K562 (cell line): Measurements from ENCODE around the gene RHEBL1. TPM values are rescaled to one million over a fixed set of nuclear protein-coding genes. Genes with fewer than 3 reads are reported as not detected.

Source experiments
- ATAC-seq: fragments of 200-7000 bp; cut with Tn5 transposase; 3 replicates; pipeline ENCODE4 v1.9.1; 2020; ENCODE audit warnings: moderate library complexity
- BruUV-seq: library from RNA; stranded (reverse); fragments of 400-500 nt; replicated peaks from 2 replicates; lab custom pipeline; 2021; lab: Mats Ljungman, UMichigan
- CTCF ChIA-PET: fragments of 300-600 bp; formaldehyde crosslinking; extraction: SDS; loops from one replicate; lab custom pipeline; 2021; ENCODE audit warnings: low intra/inter-chr PET ratio; lab: Yijun Ruan, JAX
- POLR2A ChIA-PET: fragments of 300-600, 350-650 bp; sonication (Branson Sonifier 250); formaldehyde crosslinking; extraction: SDS; loops from one replicate; lab custom pipeline; 2021; ENCODE audit warnings: antibody characterized with exemption, inconsistent platforms; lab: Yijun Ruan, JAX
- DNase-seq, 4 experiments: peaks; one replicate each; pipeline versions ENCODE4 v3.0.0 to v3.0.0-alpha.2; 2011 to 2018; ENCODE audit warnings: low spot score in 3 of 4, mixed read lengths in 3 of 4; ENCODE audit errors: extremely low read depth in 1 of 4
- FAIRE-seq: peaks from 2 replicates; lab custom pipeline; 2011; peaks lifted over from hg19 to GRCh38; lab: Jason Lieb, UNC
- H2AFZ ChIP-seq: 2 replicates; pipeline ENCODE4 v1.6.0; 2011; ENCODE audit warnings: low read depth, low read length, control low read depth, inconsistent platforms
- H3K27ac ChIP-seq: fragments of 200-600 bp; 3 replicates; pipeline ENCODE4 v1.8.0; 2011; ENCODE audit warnings: low read depth, mild to moderate bottlenecking, control low read depth, inconsistent platforms, low read length, moderate library complexity, mixed read lengths; ENCODE audit errors: extremely low read depth
- H3K27me3 ChIP-seq, 2 experiments: fragments of 300-600 bp in 1 of 2; 2 replicates in 1 of 2; 3 replicates in 1 of 2; pipeline versions ENCODE4 v1.6.0 to v1.8.0; 2011; ENCODE audit warnings: inconsistent platforms in 2 of 2, low read length in 2 of 2, mild to moderate bottlenecking in 1 of 2, mixed read lengths in 1 of 2, moderate library complexity in 1 of 2; ENCODE audit not compliant: control insufficient read depth in 2 of 2, insufficient read depth in 2 of 2
- H3K36me3 ChIP-seq: fragments of 300-600 bp; 3 replicates; pipeline ENCODE4 v1.8.0; 2011; ENCODE audit warnings: mild to moderate bottlenecking, low read length, inconsistent platforms; ENCODE audit not compliant: control insufficient read depth, insufficient read depth
- H3K4me1 ChIP-seq, 2 experiments: fragments of 200-600 bp in 1 of 2; replicated peaks in 1 of 2; 2 replicates in 1 of 2; 3 replicates in 1 of 2; pipeline versions ENCODE4 v1.5.1 to v1.8.0; 2011; ENCODE audit warnings: inconsistent platforms in 2 of 2, low read length in 2 of 2, mild to moderate bottlenecking in 1 of 2, mixed read lengths in 1 of 2, moderate library complexity in 1 of 2; ENCODE audit not compliant: control insufficient read depth in 2 of 2, insufficient read depth in 2 of 2
- H3K4me2 ChIP-seq: 2 replicates; pipeline ENCODE4 v1.6.1; 2011; ENCODE audit warnings: low read length, control low read depth, inconsistent platforms, mixed read lengths; ENCODE audit not compliant: insufficient read depth
- H3K4me3 ChIP-seq: fragments of 200-600 bp; sonication (generic), shearing (Covaris generic); 2 replicates; pipeline ENCODE4 v1.5.1; 2016; ENCODE audit warnings: control low read depth, inconsistent platforms
- H3K79me2 ChIP-seq: fragments of 200-600 bp; 3 replicates; pipeline ENCODE4 v1.8.0; 2011; ENCODE audit warnings: low read length, inconsistent platforms; ENCODE audit not compliant: control insufficient read depth, insufficient read depth
- H3K9ac ChIP-seq, 2 experiments: 2 replicates each; pipeline versions ENCODE4 v1.6.0 to v1.6.1; 2011; ENCODE audit warnings: low read depth in 2 of 2, low read length in 2 of 2, control low read depth in 1 of 2, inconsistent platforms in 1 of 2, mild to moderate bottlenecking in 1 of 2, mixed read lengths in 1 of 2; ENCODE audit not compliant: insufficient read depth in 1 of 2
- H3K9me1 ChIP-seq: one replicate; pipeline ENCODE4 v1.6.0; 2011; ENCODE audit warnings: inconsistent platforms, mild to moderate bottlenecking, low read length, moderate library complexity; ENCODE audit not compliant: control insufficient read depth, insufficient read depth
- H3K9me3 ChIP-seq: replicated peaks from 2 replicates; pipeline ENCODE4 v1.5.1; 2011; ENCODE audit warnings: low read depth, low read length, inconsistent platforms; ENCODE audit not compliant: control insufficient read depth, insufficient read depth
- H4K20me1 ChIP-seq: replicated peaks from 2 replicates; pipeline ENCODE4 v1.6.1; 2011; ENCODE audit warnings: low read length, inconsistent platforms, mixed read lengths; ENCODE audit not compliant: control insufficient read depth, insufficient read depth
- CEBPG ChIP-seq, 3 experiments: fragments of 200-800 bp in 1 of 3; sonication (Bioruptor generic) in 1 of 3; sonication (generic) in 1 of 3; formaldehyde crosslinking in 1 of 3; IDR thresholded peaks in 2 of 3; conservative IDR thresholded peaks in 1 of 3; 2 replicates each; pipeline versions ENCODE4 v1.6.1 to v1.8.0; 2016 to 2022; ENCODE audit warnings: missing compliant biosample characterization in 2 of 3, missing genetic modification characterization in 2 of 3, mild to moderate bottlenecking in 1 of 3, missing genetic modification reagents in 1 of 3
- HCFC1 ChIP-seq: IDR thresholded peaks from 2 replicates; pipeline ENCODE4 v1.6.1; 2012; ENCODE audit warnings: low read depth, low read length, improper control_type of control experiment
- NCOA4 ChIP-seq: fragments of 450-650 bp; IDR thresholded peaks from 2 replicates; pipeline ENCODE4 v1.6.1; 2018; ENCODE audit warnings: mild to moderate bottlenecking; ENCODE audit not compliant: partially characterized antibody
- NONO ChIP-seq, 2 experiments: fragments of 200-400 bp in 1 of 2; fragments of 450-650 bp in 1 of 2; formaldehyde crosslinking in 1 of 2; IDR thresholded peaks; 2 replicates each; pipeline ENCODE4 v1.6.1; 2017; ENCODE audit warnings: low read depth in 2 of 2, mild to moderate bottlenecking in 2 of 2, moderate library complexity in 2 of 2, low read length in 1 of 2
- ZZZ3 ChIP-seq: fragments of 450-650 bp; IDR thresholded peaks from 2 replicates; pipeline ENCODE4 v1.6.1; 2016; ENCODE audit warnings: antibody characterized with exemption, mild to moderate bottlenecking, moderate library complexity
- WGBS: fragments of 100-300 bp; shearing (Covaris generic); methylation state at CpG from one replicate; pipeline ENCODE4 v1.1.6; 2016; ENCODE audit warnings: low coverage, mixed read lengths; ENCODE audit not compliant: insufficient coverage; ENCODE audit errors: missing lambda C conversion rate; 5-methylcytosine and 5-hydroxymethylcytosine counted together
- in situ Hi-C: fragments of 300-500 bp; cut with MboI; formaldehyde crosslinking; loops from 4 replicates; pipeline ENCODE4 v1.15.0; 2018; ENCODE audit warnings: inconsistent platforms, mixed read lengths
- intact Hi-C: fragments of 100-400 bp; cut with micrococcal nuclease; formaldehyde crosslinking; loops from 2 replicates; pipeline ENCODE4 v1.14.2; 2022
- polyA plus RNA-seq, 8 experiments: library from polyadenylated mRNA; depleted of rRNA in 4 of 8; stranded (reverse) in 5 of 8; unstranded in 3 of 8; fragments of >200 nt; fragmentation: Nextera tagmentation in 2 of 8; fragmentation: Illumina TruSeq in 1 of 8; extraction: Ambion mirVana in 2 of 8; extraction: Trizol in 1 of 8; gene quantifications; 2 replicates each; pipeline versions ENCODE4 v1.2.1 to v1.2.3, GENCODE V29; 2011 to 2014; ENCODE audit warnings: inconsistent platforms in 1 of 8, missing spikeins in 1 of 8
- total RNA-seq, 7 experiments: library from RNA; depleted of rRNA in 6 of 7; stranded (reverse); fragments of >200 nt in 6 of 7; fragmentation: Illumina TruSeq in 2 of 7; extraction: Trizol in 2 of 7; gene quantifications; 2 replicates each; pipeline versions ENCODE4 v1.2.1 to v1.2.3, GENCODE V29; 2011 to 2021; ENCODE audit warnings: low replicate concordance in 1 of 7
- TF ChIP-seq, protein P1 (sequence below): fragments of 200-600 bp; sonication (generic); IDR thresholded peaks from one replicate; pipeline ENCODE4 v1.6.1; 2012; ENCODE audit warnings: mild to moderate bottlenecking, low read depth, low read length, inconsistent platforms
- TF ChIP-seq, protein P2 (sequence below): sonication (generic); IDR thresholded peaks from 2 replicates; pipeline ENCODE4 v1.6.1; 2016

The RHEBL1 gene
- total and polyA plus RNA-seq, 9 of the 15 experiments (the other 6 are each of a cell fraction or from before 2014, with no cell fraction given), result 4.3 to 36.1 (median 8.2) TPM

DNA sequence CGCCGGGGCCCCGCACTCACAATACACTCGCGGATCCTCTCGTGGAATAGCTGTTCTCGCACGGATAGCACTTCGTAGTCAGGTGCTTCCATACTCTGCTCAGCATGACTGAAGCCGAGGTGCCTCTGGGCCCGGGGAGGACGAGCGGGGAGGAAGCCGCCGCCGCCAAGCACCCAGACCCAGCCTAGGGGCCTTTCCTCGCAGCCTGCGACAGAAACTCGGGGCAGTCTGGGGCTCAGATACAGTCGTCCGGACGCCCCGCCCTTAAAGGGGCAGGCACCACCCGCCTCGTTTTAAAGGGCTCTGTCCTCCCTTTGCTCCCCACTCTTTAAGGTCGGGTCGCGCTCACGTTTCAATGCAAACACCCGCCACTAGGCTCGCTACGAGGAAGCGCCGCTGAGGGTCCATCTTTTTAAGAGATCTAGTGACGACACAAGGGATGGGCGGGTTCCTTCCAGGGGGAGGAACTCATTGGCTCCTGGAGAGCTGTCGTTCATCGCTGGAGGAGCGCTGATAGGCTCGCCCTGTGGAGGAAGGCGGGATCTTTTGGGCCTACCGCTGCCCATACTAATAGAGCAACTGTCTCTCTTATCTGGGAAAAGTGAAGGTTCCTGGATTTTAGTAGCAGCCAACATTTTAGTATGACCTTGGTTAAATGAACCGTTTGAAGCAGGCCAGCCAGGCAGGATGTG lies 40.8 kb upstream of the RHEBL1 start, which contains the start of gene LMBR1L:
Gene LMBR1L (minus strand): TSS at position 384 of the 692 bp plus-strand sequence. CDS start 292 bp downstream, at position 92.
- Histone ChIP-seq H3K4me1 (peaks cover 15 to 26% of the 10 kb centered on the region in 2 experiments; a peak in 4 of 5 replicates), H2AFZ (peak within 1 kb of the TSS; percentile 92), H3K27ac (peak within 1 kb of the TSS; percentile 84), H3K36me3 (peaks cover 21% of the 10 kb centered on the region; the same call in 2 of the 3 replicates), H3K4me3 (peak within 1 kb of the TSS; percentile 81), H3K79me2 (peaks cover 40% of the 10 kb centered on the region), H3K4me2 (peak within 1 kb of the TSS; percentile 82), H3K9ac (peak within 1 kb of the TSS; percentile 82 to 94), H3K27me3 (no peaks in the 10 kb centered on the region), H4K20me1 (no peaks in the 10 kb centered on the region; the same call in 1 of the 2 replicates), H3K9me3 (peaks cover 4% of the 10 kb centered on the region), H3K9me1 (peaks cover 4% of the 10 kb centered on the region)
- CTCF ChIA-PET, result interaction anchor here (0.7 kb wide), 2 partner anchors 46 to 171 kb away, joined by 3 to 4 read pairs; no protein-coding TSS in a partner anchor
- DNase-seq (peak; percentile 99 to 100 (median 99)), ATAC-seq (peak; percentile 97), FAIRE-seq (peak; percentile 100)
- BruUV-seq, result TSS peak; percentile 53
- POLR2A ChIA-PET, result interaction anchor here (0.6 to 10.9 kb wide), 17 partner anchors 8 to 366 kb away, joined by 3 to 112 read pairs (median 4); partner anchors contain the start of genes DHH, RHEBL1 and TUBA1B
- intact Hi-C loops, result loop anchor here (2.0 kb wide), 1 partner anchor 20 kb away; the partner anchor contains the start of gene TUBA1B
- 1% methylated on average over 34 of the region's 43 CpGs for WGBS
- in situ Hi-C loops, result no loop called here
- peak; percentile 5; the same call in 1 of the 2 replicates for TF ChIP-seq HCFC1
- no peak for TF ChIP-seq NCOA4
- TF ChIP-seq NONO (IDR thresholded peaks at IDR 0.05; ENCODE audit: low read depth in 2 of 2, low read length in 1 of 2), result no peak
- TF ChIP-seq, protein P1, sequence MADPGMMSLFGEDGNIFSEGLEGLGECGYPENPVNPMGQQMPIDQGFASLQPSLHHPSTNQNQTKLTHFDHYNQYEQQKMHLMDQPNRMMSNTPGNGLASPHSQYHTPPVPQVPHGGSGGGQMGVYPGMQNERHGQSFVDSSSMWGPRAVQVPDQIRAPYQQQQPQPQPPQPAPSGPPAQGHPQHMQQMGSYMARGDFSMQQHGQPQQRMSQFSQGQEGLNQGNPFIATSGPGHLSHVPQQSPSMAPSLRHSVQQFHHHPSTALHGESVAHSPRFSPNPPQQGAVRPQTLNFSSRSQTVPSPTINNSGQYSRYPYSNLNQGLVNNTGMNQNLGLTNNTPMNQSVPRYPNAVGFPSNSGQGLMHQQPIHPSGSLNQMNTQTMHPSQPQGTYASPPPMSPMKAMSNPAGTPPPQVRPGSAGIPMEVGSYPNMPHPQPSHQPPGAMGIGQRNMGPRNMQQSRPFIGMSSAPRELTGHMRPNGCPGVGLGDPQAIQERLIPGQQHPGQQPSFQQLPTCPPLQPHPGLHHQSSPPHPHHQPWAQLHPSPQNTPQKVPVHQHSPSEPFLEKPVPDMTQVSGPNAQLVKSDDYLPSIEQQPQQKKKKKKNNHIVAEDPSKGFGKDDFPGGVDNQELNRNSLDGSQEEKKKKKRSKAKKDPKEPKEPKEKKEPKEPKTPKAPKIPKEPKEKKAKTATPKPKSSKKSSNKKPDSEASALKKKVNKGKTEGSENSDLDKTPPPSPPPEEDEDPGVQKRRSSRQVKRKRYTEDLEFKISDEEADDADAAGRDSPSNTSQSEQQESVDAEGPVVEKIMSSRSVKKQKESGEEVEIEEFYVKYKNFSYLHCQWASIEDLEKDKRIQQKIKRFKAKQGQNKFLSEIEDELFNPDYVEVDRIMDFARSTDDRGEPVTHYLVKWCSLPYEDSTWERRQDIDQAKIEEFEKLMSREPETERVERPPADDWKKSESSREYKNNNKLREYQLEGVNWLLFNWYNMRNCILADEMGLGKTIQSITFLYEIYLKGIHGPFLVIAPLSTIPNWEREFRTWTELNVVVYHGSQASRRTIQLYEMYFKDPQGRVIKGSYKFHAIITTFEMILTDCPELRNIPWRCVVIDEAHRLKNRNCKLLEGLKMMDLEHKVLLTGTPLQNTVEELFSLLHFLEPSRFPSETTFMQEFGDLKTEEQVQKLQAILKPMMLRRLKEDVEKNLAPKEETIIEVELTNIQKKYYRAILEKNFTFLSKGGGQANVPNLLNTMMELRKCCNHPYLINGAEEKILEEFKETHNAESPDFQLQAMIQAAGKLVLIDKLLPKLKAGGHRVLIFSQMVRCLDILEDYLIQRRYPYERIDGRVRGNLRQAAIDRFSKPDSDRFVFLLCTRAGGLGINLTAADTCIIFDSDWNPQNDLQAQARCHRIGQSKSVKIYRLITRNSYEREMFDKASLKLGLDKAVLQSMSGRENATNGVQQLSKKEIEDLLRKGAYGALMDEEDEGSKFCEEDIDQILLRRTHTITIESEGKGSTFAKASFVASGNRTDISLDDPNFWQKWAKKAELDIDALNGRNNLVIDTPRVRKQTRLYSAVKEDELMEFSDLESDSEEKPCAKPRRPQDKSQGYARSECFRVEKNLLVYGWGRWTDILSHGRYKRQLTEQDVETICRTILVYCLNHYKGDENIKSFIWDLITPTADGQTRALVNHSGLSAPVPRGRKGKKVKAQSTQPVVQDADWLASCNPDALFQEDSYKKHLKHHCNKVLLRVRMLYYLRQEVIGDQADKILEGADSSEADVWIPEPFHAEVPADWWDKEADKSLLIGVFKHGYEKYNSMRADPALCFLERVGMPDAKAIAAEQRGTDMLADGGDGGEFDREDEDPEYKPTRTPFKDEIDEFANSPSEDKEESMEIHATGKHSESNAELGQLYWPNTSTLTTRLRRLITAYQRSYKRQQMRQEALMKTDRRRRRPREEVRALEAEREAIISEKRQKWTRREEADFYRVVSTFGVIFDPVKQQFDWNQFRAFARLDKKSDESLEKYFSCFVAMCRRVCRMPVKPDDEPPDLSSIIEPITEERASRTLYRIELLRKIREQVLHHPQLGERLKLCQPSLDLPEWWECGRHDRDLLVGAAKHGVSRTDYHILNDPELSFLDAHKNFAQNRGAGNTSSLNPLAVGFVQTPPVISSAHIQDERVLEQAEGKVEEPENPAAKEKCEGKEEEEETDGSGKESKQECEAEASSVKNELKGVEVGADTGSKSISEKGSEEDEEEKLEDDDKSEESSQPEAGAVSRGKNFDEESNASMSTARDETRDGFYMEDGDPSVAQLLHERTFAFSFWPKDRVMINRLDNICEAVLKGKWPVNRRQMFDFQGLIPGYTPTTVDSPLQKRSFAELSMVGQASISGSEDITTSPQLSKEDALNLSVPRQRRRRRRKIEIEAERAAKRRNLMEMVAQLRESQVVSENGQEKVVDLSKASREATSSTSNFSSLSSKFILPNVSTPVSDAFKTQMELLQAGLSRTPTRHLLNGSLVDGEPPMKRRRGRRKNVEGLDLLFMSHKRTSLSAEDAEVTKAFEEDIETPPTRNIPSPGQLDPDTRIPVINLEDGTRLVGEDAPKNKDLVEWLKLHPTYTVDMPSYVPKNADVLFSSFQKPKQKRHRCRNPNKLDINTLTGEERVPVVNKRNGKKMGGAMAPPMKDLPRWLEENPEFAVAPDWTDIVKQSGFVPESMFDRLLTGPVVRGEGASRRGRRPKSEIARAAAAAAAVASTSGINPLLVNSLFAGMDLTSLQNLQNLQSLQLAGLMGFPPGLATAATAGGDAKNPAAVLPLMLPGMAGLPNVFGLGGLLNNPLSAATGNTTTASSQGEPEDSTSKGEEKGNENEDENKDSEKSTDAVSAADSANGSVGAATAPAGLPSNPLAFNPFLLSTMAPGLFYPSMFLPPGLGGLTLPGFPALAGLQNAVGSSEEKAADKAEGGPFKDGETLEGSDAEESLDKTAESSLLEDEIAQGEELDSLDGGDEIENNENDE, result no peak
- TF ChIP-seq CEBPG (CRISPR knock-in tag; IDR thresholded peaks at IDR 0.05), result 0 out of 2 replicates have a peak, but pooled peaks have one; percentile 11
- TF ChIP-seq CEBPG (tag; conservative IDR thresholded peaks at IDR 0.05 in 1 of 2, IDR thresholded peaks at IDR 0.05 in 1 of 2), result no peak
- TF ChIP-seq, protein P2, sequence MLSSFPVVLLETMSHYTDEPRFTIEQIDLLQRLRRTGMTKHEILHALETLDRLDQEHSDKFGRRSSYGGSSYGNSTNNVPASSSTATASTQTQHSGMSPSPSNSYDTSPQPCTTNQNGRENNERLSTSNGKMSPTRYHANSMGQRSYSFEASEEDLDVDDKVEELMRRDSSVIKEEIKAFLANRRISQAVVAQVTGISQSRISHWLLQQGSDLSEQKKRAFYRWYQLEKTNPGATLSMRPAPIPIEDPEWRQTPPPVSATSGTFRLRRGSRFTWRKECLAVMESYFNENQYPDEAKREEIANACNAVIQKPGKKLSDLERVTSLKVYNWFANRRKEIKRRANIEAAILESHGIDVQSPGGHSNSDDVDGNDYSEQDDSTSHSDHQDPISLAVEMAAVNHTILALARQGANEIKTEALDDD, result no peak
- TF ChIP-seq ZZZ3, result no peak
